ENCODE data around the gene PTS. TPM values are rescaled to one million over a fixed set of nuclear protein-coding genes. Genes with fewer than 3 reads are reported as not detected.
"Not testable (repeated sequence)": the region's sequence is repeated elsewhere in the genome, so short reads cannot be mapped to it uniquely, and the experiment has no call there.

PTS gene
- total RNA-seq, 1 donor: 56.5 TPM

GRCh38 chr11:112195951-112196351, 30.3 kb upstream of the PTS start:
- Histone ChIP-seq H3K27ac (ENCODE audit: low read depth, low read length) (no peak overlapping the region), H3K4me3 (ENCODE audit: insufficient read depth, low read length) (no peak overlapping the region), H3K36me3 (ENCODE audit: insufficient read depth, low read length) (no peaks in the 10 kb centered on the region), H3K4me1 (ENCODE audit: insufficient read depth, low read length) (no peaks in the 10 kb centered on the region), H3K9me3 (ENCODE audit: low read depth, low read length) (no peaks in the 10 kb centered on the region), H4K20me1 (ENCODE audit: insufficient read depth, low read length) (no peaks in the 10 kb centered on the region), H2AFZ (ENCODE audit: low read length) (no peak overlapping the region), H3K4me2 (ENCODE audit: insufficient read depth, low read length) (no peak overlapping the region), H3K27me3 (ENCODE audit: insufficient read depth, low read length) (no peaks in the 10 kb centered on the region), H3K79me2 (ENCODE audit: insufficient read depth, low read length) (no peaks in the 10 kb centered on the region)
- no peak for DNase-seq (ENCODE audit: insufficient read length, low spot score, missing footprints)
- TF ChIP-seq, protein P1, sequence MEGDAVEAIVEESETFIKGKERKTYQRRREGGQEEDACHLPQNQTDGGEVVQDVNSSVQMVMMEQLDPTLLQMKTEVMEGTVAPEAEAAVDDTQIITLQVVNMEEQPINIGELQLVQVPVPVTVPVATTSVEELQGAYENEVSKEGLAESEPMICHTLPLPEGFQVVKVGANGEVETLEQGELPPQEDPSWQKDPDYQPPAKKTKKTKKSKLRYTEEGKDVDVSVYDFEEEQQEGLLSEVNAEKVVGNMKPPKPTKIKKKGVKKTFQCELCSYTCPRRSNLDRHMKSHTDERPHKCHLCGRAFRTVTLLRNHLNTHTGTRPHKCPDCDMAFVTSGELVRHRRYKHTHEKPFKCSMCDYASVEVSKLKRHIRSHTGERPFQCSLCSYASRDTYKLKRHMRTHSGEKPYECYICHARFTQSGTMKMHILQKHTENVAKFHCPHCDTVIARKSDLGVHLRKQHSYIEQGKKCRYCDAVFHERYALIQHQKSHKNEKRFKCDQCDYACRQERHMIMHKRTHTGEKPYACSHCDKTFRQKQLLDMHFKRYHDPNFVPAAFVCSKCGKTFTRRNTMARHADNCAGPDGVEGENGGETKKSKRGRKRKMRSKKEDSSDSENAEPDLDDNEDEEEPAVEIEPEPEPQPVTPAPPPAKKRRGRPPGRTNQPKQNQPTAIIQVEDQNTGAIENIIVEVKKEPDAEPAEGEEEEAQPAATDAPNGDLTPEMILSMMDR (IDR thresholded peaks at IDR 0.05; ENCODE audit: extremely low read depth, low read depth, low read length): no peak

DNA sequence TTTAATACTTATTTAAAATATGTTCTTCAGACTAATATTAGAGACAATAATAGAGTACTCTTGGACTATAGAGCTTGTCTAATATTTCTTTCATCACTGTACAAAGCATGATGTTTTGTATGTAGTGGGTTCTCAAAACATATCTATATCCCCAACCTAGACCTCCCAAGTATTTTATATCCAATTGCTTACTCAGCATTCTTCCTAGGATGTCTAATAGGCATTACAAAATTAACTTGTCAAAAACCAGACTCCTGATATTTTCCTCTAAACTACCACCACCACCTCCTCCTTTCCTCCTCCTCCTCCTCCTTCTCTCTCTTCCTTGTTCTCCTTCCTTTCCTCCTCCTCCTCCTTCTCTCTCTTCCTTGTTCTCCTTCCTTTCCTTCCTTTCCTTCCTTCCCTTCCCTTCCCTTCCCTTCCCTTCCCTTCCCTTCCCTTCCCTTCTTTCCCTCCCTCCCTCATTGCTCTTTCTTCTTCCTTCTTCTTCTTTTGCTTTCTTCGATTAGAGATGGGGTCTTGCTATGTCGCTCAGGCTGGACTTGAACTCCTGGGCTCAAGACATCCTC, 29.6 kb upstream of the PTS start:
- no peaks in the 10 kb centered on the region for H4K20me1 ChIP-seq (ENCODE audit: insufficient read depth, low read length)
- no peaks in the 10 kb centered on the region for H3K36me3 ChIP-seq (ENCODE audit: insufficient read depth, low read length)
- no peak overlapping the region for H3K27ac ChIP-seq (ENCODE audit: low read depth, low read length)
- no peaks in the 10 kb centered on the region for H3K27me3 ChIP-seq (ENCODE audit: insufficient read depth, low read length)
- H3K9me3 ChIP-seq (ENCODE audit: low read depth, low read length): no peaks in the 10 kb centered on the region
- no peak overlapping the region for H2AFZ ChIP-seq (ENCODE audit: low read length)
- H3K4me1 ChIP-seq (ENCODE audit: insufficient read depth, low read length): no peaks in the 10 kb centered on the region
- TF ChIP-seq, protein P1 (IDR thresholded peaks at IDR 0.05; ENCODE audit: extremely low read depth, low read depth, low read length): no peak
- DNase-seq (ENCODE audit: insufficient read length, low spot score, missing footprints): no peak
- no peak overlapping the region for H3K4me3 ChIP-seq (ENCODE audit: insufficient read depth, low read length)
- no peak overlapping the region for H3K4me2 ChIP-seq (ENCODE audit: insufficient read depth, low read length)
- no peaks in the 10 kb centered on the region for H3K79me2 ChIP-seq (ENCODE audit: insufficient read depth, low read length)

DNA sequence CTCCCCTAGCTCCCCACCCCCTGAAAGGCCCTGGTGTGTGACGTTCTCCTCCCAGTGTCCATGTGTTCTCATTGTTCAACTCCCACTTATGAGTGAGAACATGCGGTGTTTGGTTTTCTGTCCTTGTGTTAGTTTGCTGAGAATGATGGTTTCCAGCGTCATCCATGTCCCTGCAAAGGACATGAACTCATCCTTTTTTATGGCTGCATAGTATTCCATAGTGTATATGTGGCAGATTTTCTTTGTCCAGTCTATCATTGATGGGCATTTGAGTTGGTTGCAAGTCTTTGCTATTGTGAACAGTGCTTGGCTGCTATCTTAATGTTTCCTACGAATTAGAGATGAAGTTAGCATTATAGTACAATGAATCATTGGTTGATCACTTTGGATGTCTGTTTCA, 27.1 kb upstream of the PTS start:
- H3K9me3 ChIP-seq (ENCODE audit: low read depth, low read length); H4K20me1 ChIP-seq (ENCODE audit: insufficient read depth, low read length); H2AFZ ChIP-seq (ENCODE audit: low read length); H3K27me3 ChIP-seq (ENCODE audit: insufficient read depth, low read length); H3K79me2 ChIP-seq (ENCODE audit: insufficient read depth, low read length); H3K4me2 ChIP-seq (ENCODE audit: insufficient read depth, low read length); H3K27ac ChIP-seq (ENCODE audit: low read depth, low read length); H3K4me1 ChIP-seq (ENCODE audit: insufficient read depth, low read length); H3K36me3 ChIP-seq (ENCODE audit: insufficient read depth, low read length); H3K4me3 ChIP-seq (ENCODE audit: insufficient read depth, low read length); DNase-seq (ENCODE audit: insufficient read length, low spot score, missing footprints): not testable (repeated sequence)

DNA sequence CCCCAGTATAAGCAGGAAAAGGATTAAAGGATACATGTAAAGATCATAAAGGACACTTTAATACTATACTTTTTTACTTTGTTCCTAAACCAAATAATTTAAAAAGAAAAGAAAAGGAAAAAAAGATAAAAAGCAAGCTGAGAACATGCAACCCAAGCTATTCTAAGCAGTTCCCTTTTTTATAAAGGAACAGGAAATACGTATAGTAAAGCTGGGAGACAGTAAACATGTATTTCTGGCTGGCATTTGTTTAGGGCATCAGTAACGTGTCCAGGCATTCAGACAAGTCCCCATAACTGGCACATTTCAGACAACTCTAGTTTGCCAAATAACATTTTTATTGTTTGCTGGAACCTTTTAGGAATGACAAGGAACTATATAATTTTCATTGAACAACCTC, 26.0 kb upstream of the PTS start:
- TF ChIP-seq, protein P1 (IDR thresholded peaks at IDR 0.05; ENCODE audit: extremely low read depth, low read depth, low read length): no peak
- Histone ChIP-seq H3K79me2 (ENCODE audit: insufficient read depth, low read length) (no peaks in the 10 kb centered on the region), H3K4me2 (ENCODE audit: insufficient read depth, low read length) (no peak overlapping the region), H2AFZ (ENCODE audit: low read length) (no peak overlapping the region), H3K4me3 (ENCODE audit: insufficient read depth, low read length) (no peak overlapping the region), H4K20me1 (ENCODE audit: insufficient read depth, low read length) (no peaks in the 10 kb centered on the region), H3K27me3 (ENCODE audit: insufficient read depth, low read length) (no peaks in the 10 kb centered on the region), H3K36me3 (ENCODE audit: insufficient read depth, low read length) (no peaks in the 10 kb centered on the region), H3K9me3 (ENCODE audit: low read depth, low read length) (no peaks in the 10 kb centered on the region), H3K4me1 (ENCODE audit: insufficient read depth, low read length) (no peaks in the 10 kb centered on the region), H3K27ac (ENCODE audit: low read depth, low read length) (no peak overlapping the region)
- DNase-seq (ENCODE audit: insufficient read length, low spot score, missing footprints): no peak
